ENCODE results near the gene HOXC12.
A peak's percentile ranks its signal among the peaks of the same experiment; 100 is the strongest.

Gene HOXC12

GRCh38 chr12:53954694-53955035, at the start of gene HOXC12:
Gene HOXC12 (plus strand): TSS chr12:53954903. CDS start chr12:53954930, 27 bp downstream.
- no peak for DNase-seq

- no peak for DNase-seq
Observed at GRCh38 chr12:53907103-53907502, 47.6 kb upstream of the HOXC12 start.

- DNase-seq: no peak
Observed at GRCh38 chr12:53916788-53917655, 37.7 kb upstream of the HOXC12 start.

GRCh38 chr12:53924521-53925405, 29.9 kb upstream of the HOXC12 start:
- DNase-seq: no peak

- DNase-seq: no peak
Observed at GRCh38 chr12:53927220-53928029, 27.3 kb upstream of the HOXC12 start.

GRCh38 chr12:53928054-53928835, 26.5 kb upstream of the HOXC12 start:
- DNase-seq: no peak

- no peak for DNase-seq
Observed at GRCh38 chr12:53929527-53929926, 25.2 kb upstream of the HOXC12 start.

GRCh38 chr12:53930591-53931255, 24.0 kb upstream of the HOXC12 start:
- DNase-seq: no peak

GRCh38 chr12:53931844-53932581, 22.7 kb upstream of the HOXC12 start:
- no peak for DNase-seq

GRCh38 chr12:53932915-53933314, 21.8 kb upstream of the HOXC12 start:
- no peak for DNase-seq

GRCh38 chr12:53935383-53936341, 19.0 kb upstream of the HOXC12 start:
- DNase-seq: no peak

GRCh38 chr12:53937099-53937498, 17.6 kb upstream of the HOXC12 start:
- no peak for DNase-seq

- no peak for DNase-seq
Observed at GRCh38 chr12:53937596-53938325, 16.9 kb upstream of the HOXC12 start.

- DNase-seq: peak in 1 of 2 donors; percentile 70
Observed at GRCh38 chr12:53938326-53939140, 16.2 kb upstream of the HOXC12 start, which contains the start of gene HOXC13. Gene HOXC13 (plus strand): TSS chr12:53938831. CDS start chr12:53938907, 76 bp downstream.

- DNase-seq: no peak
Observed at GRCh38 chr12:53939141-53940108, 15.3 kb upstream of the HOXC12 start.

GRCh38 chr12:53940443-53941014, 14.2 kb upstream of the HOXC12 start:
- no peak for DNase-seq

Measured in stimulated activated CD4-positive, alpha-beta T cell treated with anti-CD3 and anti-CD28 coated beads, Interleukin-2, amount 100 ng/mL, for 24 hours (primary cell).